ENCODE measurements around the gene KRABD2.
A peak's percentile ranks its signal among the peaks of the same experiment; 100 is the strongest.
"Not testable (repeated sequence)": the region's sequence is repeated elsewhere in the genome, so short reads cannot be mapped to it uniquely, and the experiment has no call there.

Gene KRABD2

GRCh38 chr17:8377422-8377821, 918 bp upstream of the KRABD2 start:
- peaks cover 23% of the 10 kb centered on the region for H3K36me3 Mint-ChIP-seq (ENCODE audit: low read depth)
- TF ChIP-seq, protein P1, sequence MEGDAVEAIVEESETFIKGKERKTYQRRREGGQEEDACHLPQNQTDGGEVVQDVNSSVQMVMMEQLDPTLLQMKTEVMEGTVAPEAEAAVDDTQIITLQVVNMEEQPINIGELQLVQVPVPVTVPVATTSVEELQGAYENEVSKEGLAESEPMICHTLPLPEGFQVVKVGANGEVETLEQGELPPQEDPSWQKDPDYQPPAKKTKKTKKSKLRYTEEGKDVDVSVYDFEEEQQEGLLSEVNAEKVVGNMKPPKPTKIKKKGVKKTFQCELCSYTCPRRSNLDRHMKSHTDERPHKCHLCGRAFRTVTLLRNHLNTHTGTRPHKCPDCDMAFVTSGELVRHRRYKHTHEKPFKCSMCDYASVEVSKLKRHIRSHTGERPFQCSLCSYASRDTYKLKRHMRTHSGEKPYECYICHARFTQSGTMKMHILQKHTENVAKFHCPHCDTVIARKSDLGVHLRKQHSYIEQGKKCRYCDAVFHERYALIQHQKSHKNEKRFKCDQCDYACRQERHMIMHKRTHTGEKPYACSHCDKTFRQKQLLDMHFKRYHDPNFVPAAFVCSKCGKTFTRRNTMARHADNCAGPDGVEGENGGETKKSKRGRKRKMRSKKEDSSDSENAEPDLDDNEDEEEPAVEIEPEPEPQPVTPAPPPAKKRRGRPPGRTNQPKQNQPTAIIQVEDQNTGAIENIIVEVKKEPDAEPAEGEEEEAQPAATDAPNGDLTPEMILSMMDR (IDR thresholded peaks at IDR 0.05) = no peak
- peak overlapping the region; percentile 93 for H3K27ac Mint-ChIP-seq (ENCODE audit: unreplicated experiment)
- H3K9me3 Mint-ChIP-seq (ENCODE audit: low read depth) = no peaks in the 10 kb centered on the region
- DNase-seq (ENCODE audit: low spot score) = no peak
- H3K4me1 Mint-ChIP-seq (ENCODE audit: low read depth) = peaks cover 63% of the 10 kb centered on the region
- H3K4me3 Mint-ChIP-seq (ENCODE audit: unreplicated experiment) = no peak overlapping the region
- H3K27me3 Mint-ChIP-seq (ENCODE audit: low read depth) = no peaks in the 10 kb centered on the region

DNA sequence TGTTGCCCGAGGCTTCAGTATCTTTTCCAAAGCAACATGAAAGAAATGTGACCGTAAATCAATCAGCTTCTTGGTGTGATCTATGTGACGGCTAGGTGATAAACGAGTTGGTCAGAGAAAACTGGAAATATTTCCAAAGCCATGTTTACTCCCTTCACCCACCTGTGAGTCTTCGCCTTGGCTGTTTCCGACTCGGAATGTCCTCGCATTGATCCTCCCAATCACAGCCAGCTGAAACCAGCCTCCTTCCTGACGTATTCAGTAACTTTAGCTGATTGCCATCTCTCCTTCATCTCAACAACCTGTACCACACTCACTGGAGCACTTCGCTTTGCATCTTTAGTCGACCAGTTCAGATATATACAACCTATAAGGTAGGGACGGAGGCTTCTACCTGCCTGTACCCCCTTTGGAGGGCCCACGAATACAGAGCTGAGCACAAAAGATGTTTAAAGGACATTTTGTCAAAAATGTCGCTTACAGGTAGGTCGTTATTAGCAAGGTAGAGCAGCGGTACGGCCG, 705 bp downstream of the KRABD2 start:
- Mint-ChIP-seq H3K4me1 (ENCODE audit: low read depth) (peaks cover 64% of the 10 kb centered on the region), H3K27ac (ENCODE audit: unreplicated experiment) (peak overlapping the region; percentile 93), H3K4me3 (ENCODE audit: unreplicated experiment) (peak overlapping the region; percentile 74), H3K9me3 (ENCODE audit: low read depth) (no peaks in the 10 kb centered on the region), H3K36me3 (ENCODE audit: low read depth) (peaks cover 19% of the 10 kb centered on the region), H3K27me3 (ENCODE audit: low read depth) (no peaks in the 10 kb centered on the region)
- TF ChIP-seq, protein P1 (IDR thresholded peaks at IDR 0.05) = no peak
- no peak for DNase-seq (ENCODE audit: low spot score)

DNA sequence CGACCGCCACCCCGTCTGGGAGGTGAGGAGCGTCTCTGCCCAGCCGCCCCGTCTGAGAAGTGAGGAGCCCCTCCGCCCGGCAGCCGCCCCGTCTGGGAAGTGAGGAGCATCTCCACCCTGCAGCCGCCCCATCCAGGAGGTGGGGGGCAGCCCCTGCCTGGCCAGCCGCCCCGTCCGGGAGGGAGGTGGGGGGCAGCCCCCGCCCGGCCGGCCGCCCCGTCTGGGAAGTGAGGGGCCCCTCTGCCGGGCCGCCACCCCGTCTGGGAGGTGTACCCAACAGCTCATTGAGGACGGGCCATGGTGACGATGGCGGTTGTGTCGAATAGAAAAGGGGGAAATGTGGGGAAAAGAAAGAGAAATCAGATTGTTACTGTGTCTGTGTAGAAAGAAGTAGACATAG, 2.6 kb downstream of the KRABD2 start:
- not testable (repeated sequence) for H3K27me3 Mint-ChIP-seq (ENCODE audit: low read depth); H3K27ac Mint-ChIP-seq (ENCODE audit: unreplicated experiment); DNase-seq (ENCODE audit: low spot score); H3K4me3 Mint-ChIP-seq (ENCODE audit: unreplicated experiment); H3K9me3 Mint-ChIP-seq (ENCODE audit: low read depth)
- Mint-ChIP-seq H3K36me3 (ENCODE audit: low read depth) (peaks cover 25% of the 10 kb centered on the region), H3K4me1 (ENCODE audit: low read depth) (peaks cover 49% of the 10 kb centered on the region)

GRCh38 chr17:8372422-8372821, 4.1 kb downstream of the KRABD2 start:
- no peaks in the 10 kb centered on the region for H3K9me3 Mint-ChIP-seq (ENCODE audit: low read depth)
- DNase-seq (ENCODE audit: low spot score) = no peak
- H3K4me1 Mint-ChIP-seq (ENCODE audit: low read depth) = peaks cover 43% of the 10 kb centered on the region
- no peak overlapping the region for H3K4me3 Mint-ChIP-seq (ENCODE audit: unreplicated experiment)
- TF ChIP-seq, protein P1 (IDR thresholded peaks at IDR 0.05) = no peak
- peak overlapping the region; percentile 84 for H3K27ac Mint-ChIP-seq (ENCODE audit: unreplicated experiment)
- H3K36me3 Mint-ChIP-seq (ENCODE audit: low read depth) = peaks cover 17% of the 10 kb centered on the region
- no peaks in the 10 kb centered on the region for H3K27me3 Mint-ChIP-seq (ENCODE audit: low read depth)

- Mint-ChIP-seq H3K9me3 (ENCODE audit: low read depth) (no peaks in the 10 kb centered on the region), H3K27me3 (ENCODE audit: low read depth) (no peaks in the 10 kb centered on the region), H3K27ac (ENCODE audit: unreplicated experiment) (peak overlapping the region; percentile 89), H3K4me3 (ENCODE audit: unreplicated experiment) (no peak overlapping the region), H3K36me3 (ENCODE audit: low read depth) (peaks cover 14% of the 10 kb centered on the region), H3K4me1 (ENCODE audit: low read depth) (peaks cover 40% of the 10 kb centered on the region)
- no peak for DNase-seq (ENCODE audit: low spot score)
- TF ChIP-seq, protein P1 (IDR thresholded peaks at IDR 0.05) = no peak
Observed at GRCh38 chr17:8371786-8372185, 4.7 kb downstream of the KRABD2 start.

DNA sequence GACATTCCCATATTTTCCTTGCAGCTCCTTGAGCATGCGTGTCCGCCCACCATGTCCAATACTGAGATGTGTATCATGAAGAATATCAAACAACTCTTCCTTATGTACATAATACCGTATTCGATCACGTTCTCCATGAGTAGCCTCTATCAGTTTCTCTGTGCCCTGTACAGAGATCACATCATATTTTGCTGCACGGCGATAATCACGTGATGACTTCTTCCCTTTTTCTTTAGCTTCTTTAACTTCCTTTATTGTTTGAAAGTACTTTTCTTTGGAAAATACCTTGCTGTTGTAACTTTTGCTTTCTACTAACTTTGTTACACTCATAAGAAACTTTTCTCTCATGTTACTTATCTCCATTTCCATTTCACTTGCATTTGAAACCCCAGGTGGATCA, 6.6 kb downstream of the KRABD2 start:
- Mint-ChIP-seq H3K9me3 (ENCODE audit: low read depth) (no peaks in the 10 kb centered on the region), H3K4me3 (ENCODE audit: unreplicated experiment) (no peak overlapping the region), H3K27ac (ENCODE audit: unreplicated experiment) (no peak overlapping the region), H3K4me1 (ENCODE audit: low read depth) (peaks cover 46% of the 10 kb centered on the region), H3K27me3 (ENCODE audit: low read depth) (no peaks in the 10 kb centered on the region), H3K36me3 (ENCODE audit: low read depth) (peaks cover 14% of the 10 kb centered on the region)
- TF ChIP-seq, protein P1 (IDR thresholded peaks at IDR 0.05) = no peak
- DNase-seq (ENCODE audit: low spot score) = no peak

Data from chondrocyte (in vitro differentiated cells).